ENCODE data around the gene TTF2. TPM values are rescaled to one million over a fixed set of nuclear protein-coding genes. Genes with fewer than 3 reads are reported as not detected.

TTF2 gene
- polyA plus RNA-seq, 3 donors = 21.2 to 24.0 (median 23.2) TPM

DNA sequence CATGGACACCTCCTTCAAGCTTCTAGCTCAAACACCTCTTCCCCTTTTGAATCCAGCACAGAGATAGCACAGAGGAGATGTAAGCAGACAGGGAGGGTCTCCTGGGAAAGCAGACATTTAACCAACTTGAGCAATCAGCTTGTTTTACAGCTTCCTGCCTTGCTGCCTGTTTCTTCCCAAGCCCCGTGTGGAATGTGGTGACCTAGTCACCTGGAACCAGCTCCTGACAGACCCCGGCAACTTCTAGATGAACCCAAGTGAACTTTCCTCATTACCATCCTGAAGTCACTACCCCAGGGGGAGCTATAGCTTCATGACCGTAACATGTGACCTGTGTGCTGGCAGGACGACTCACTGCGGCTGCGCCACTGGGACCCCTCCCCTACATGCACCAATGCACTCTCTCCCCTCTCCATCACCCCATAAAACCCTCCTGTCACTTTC, 24.1 kb upstream of the TTF2 start:
- peak in 8 of 11 donors; percentile 54 to 85 (median 66) for DNase-seq (ENCODE audit: extremely low read depth in 1 of 11, low read depth in 9 of 11, low spot score in 4 of 11)

DNA sequence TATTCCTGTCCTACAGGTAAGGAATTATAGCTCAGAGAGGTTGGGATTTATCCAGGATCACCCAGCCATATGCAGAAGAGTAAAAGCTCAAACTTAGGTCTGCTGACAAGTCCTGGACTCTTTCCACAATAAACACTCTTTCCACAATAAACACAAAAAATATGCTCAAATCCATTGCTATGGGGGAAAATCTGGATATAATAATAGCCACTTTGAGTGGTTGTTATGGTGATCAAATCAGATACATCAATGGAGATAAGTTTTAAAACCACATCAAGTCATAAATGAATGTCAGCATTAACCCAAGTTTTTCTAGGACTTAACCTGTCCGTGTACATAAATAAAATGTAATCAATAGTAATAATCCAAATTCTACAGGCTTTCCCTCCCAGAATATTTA, 22.3 kb upstream of the TTF2 start:
- DNase-seq (ENCODE audit: extremely low read depth in 1 of 11, low read depth in 9 of 11, low spot score in 4 of 11) = no peak

DNA sequence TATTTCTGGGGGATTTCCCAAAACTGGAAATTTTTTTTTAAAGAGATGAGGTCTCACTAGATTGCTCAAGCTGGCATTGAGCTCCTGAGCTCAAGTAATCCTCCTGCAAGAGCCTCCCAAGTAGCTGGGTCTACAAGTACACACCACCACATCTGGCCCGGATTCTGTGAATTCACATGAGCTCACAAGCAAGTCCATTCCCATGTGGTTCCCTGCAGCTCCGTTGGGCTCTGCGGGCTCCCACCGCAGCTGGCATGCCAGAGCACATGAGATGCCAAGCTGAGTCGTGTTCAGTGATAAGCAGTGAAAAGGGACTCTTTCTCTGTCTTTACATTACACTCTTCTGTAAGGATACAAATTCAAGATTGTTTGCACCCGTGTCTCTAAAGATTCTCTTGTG, 21.9 kb upstream of the TTF2 start:
- DNase-seq (ENCODE audit: extremely low read depth in 1 of 11, low read depth in 9 of 11, low spot score in 4 of 11) = no peak

DNA sequence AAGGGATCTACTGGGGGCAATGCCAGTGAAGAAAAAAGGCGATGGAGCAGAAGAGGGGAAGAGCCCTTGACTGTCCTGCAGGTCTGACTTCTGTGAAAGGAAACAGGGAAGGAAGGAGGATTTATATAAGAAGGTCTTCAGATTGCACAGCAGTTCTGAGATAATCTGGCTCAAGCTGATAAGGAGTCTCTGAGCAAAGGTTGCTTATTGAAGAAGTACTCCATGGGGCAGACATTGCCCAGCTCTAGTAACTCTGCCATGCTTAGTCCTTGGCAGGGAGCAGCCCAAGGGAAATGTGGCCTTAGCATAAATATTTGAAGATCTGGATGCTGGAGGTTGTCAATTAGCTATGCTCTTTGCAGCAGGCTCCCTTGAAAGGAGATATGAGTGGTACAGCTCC, 15.9 kb upstream of the TTF2 start:
- no peak for DNase-seq (ENCODE audit: extremely low read depth in 1 of 11, low read depth in 9 of 11, low spot score in 4 of 11)

DNA sequence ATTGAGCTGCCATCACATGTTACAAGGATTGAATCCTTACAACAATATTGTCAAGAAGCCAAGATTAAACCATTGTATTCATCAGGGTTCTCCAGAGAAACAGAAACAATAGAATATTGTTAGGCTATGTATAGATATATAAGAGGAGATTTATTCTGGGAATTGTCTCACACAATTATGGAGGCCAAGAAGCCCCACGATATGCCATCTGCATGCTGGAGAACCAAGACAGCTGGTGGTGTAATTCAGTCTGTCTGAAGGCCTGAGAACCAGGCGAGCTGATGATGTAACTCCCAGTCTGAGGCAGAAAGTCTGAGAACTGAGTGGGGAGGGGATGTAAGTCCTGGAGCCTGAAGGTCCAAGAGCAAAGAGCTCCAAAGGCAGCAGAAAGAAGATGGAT, 14.5 kb upstream of the TTF2 start:
- DNase-seq (ENCODE audit: extremely low read depth in 1 of 11, low read depth in 9 of 11, low spot score in 4 of 11) = no peak

DNA sequence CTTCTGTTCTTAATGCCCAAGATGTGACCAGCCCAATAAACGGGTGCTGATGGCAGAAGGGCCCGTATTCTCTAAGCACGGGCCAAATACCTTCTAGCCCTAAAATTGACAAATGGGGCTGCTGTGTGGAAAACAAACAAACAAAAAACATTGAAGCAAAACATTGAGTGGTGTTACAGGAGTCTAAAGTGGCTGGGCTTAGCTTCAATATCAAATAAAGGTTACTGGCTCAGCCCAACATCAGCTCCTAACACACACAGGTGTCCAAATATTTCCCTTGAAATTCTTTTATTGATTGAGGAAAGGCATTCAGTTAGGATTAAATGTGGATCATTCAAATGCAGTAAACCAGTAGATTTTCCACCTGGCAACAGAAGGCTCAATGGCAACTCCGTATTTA, 13.3 kb upstream of the TTF2 start:
- DNase-seq (ENCODE audit: extremely low read depth in 1 of 11, low read depth in 9 of 11, low spot score in 4 of 11) = no peak

DNA sequence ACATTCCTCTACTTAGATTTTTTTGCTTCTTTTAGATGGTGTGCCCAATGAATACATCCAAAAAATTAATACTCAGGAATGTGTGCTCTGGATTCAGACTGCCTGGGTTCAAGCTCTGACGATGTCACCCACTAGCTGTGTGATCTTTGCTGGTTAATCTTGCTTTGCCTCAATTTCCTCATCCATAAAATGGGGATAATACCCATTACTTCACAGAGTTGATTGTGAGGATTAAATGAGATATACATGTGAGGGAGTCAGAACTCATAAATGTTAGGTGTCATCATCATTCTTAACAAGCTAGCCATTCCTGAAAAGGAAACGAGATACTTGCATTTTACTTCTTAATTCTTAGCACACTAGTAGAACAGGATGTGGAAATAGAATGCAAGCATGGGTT, 12.9 kb upstream of the TTF2 start:
- DNase-seq (ENCODE audit: extremely low read depth in 1 of 11, low read depth in 9 of 11, low spot score in 4 of 11) = no peak

DNA sequence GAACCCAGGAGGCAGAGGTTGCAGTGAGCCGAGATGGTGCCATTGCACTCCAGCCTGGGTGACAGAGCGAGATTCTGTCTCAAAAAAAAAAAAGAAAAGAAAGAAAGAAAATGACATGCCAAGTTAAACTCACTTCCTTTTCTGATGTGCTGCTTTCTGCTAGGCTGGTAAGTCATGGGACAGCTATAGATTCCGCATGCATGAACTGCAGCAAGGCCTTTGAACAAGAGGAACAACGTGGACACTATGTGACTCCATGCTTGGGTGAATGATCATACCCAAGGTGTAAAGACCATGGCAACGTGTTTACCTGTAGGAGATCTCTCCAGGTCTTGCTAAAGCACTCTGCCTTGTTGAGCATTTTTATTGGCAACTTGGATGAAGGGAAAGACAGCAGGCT, 10.3 kb upstream of the TTF2 start:
- DNase-seq (ENCODE audit: extremely low read depth in 1 of 11, low read depth in 9 of 11, low spot score in 4 of 11) = no peak

DNA sequence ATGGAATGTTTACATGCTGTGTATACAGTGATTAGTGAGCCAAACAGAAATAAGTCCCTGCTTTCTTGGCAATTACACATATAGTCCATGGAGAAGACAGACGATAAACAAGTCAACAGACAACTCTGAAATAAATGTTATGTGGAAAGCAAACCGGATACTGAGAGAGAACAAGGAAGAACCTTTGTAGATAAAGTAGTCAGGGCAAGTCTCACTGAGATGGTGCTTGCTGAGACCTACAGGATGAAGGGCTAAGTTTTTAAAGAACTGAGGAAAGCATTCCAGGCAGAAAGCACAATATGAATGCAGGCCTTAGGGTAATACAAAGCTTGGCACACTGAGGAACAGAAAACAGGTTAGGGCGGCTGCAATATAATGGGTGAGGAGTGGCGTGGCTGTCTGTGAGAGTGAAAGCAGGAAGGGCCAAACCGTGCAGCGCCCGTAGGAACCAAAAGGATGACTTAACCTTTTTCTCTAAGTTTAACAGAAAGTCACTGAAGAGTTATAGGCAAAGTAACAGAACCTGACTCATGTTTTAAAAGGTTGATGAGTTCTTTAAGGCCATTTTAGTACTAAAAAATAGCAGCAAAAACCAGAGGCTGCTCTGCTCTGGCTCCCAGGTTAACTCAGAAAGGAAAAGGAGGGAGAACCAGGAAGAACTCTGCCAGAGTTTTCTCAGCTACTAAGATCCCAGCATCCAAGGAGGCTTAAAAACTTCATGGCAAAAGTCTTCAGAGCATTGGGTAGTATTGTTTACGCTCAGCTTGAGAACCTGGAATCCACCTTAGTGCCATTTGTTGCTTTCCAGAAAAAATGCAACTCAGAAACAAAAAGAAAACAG, 8.7 kb upstream of the TTF2 start:
- no peak for DNase-seq (ENCODE audit: extremely low read depth in 1 of 11, low read depth in 9 of 11, low spot score in 4 of 11)

DNA sequence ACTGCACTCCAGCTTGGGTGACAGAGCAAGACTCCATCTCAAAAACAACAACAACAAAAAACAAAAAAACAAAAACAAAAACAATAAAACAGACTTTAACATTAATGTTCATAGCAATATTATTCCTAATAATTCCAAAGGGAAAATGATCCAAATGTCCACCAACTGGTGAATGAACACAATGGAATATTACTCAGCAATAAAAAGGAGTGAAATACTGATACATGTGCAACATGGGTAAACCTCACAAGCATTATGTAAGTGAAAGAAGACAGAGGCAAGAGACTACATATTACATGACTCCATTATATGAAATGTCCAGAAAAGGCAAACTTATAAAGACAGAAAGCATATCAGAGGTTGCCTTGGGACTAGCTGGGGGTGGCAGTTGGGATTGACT, 6.1 kb upstream of the TTF2 start:
- DNase-seq (ENCODE audit: extremely low read depth in 1 of 11, low read depth in 9 of 11, low spot score in 4 of 11) = no peak

DNA sequence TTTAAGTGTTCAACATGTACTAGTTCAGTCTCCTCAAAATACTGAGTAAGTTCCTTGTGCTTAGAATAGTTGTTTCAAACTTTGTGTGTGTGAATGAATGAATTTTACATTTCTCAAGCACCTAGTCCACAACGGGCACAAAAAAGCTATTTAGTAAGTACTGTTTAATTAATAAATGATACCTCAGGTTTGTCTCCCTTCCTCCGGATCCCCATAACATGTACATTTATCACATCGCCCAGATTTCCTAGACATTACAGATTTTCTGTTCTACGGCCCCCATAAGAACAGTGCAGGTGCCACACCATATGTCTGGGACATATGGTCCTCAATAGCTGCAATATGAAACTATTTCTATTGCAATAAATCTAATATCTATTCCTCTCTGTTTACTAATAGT, 1.3 kb upstream of the TTF2 start:
- no peak for DNase-seq (ENCODE audit: extremely low read depth in 1 of 11, low read depth in 9 of 11, low spot score in 4 of 11)

DNA sequence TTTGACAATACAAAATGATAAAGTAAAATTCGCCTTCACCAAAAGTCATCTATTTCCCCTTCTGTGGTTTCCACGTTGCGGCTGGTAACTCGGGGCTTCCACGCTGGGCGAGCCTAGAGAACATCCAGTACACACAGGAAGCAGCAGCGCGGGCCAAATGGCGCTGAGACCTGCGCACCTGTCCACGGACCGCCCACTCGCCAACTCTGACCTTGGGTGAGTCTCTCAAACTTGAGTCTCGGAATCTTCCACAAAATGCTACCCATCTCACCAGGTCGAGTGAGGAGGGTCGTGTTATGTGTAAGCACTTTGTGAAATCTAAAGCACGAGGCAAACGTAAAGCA, 820 bp upstream of the TTF2 start:
- peak in 2 of 11 donors; percentile 36 to 39 for DNase-seq (ENCODE audit: extremely low read depth in 1 of 11, low read depth in 9 of 11, low spot score in 4 of 11)

DNA sequence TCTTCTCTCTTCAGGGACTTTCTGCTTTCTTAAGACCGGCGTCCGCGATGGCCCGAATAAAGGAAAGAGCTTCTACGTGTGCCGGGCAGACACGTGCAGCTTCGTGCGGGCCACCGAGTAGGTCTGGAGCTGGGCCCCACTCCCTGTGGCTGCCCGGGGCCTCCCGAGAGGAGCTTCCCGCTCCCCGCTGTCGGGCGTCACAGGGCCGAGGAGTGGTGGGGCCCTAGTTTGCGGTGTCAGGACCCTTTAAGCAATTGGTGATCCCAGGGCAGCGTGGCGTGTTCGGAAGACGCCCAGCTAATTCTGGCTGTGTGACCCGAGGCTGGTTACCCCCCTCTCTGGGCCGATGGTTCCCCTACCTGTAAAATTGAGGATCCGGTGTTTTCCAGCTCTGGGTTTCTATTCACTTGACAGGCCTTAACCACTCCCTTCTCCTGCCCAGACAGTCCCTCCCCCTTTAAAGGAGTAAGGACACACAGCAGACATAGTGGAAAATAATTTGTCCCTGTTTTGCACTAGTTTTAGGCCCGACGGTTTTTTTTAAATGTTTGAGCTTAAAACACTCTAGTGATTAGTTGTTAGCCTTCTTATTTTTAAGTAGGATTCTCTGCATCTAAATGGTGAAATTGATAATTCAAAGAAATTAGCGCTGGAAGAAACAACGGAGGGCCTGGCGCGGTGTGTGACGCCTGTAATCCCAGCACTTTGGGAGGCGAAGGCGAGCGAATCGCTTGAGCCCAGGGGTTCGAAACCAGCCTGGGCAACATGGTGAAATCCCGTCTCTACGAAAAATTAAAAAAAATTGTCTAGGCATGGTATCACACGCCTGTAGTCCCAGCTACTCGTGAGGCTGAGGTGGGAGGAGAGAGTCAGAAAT, 553 bp downstream of the TTF2 start:
- DNase-seq (ENCODE audit: extremely low read depth in 1 of 11, low read depth in 9 of 11, low spot score in 4 of 11) = peak in 2 of 11 donors; percentile 10 to 39

DNA sequence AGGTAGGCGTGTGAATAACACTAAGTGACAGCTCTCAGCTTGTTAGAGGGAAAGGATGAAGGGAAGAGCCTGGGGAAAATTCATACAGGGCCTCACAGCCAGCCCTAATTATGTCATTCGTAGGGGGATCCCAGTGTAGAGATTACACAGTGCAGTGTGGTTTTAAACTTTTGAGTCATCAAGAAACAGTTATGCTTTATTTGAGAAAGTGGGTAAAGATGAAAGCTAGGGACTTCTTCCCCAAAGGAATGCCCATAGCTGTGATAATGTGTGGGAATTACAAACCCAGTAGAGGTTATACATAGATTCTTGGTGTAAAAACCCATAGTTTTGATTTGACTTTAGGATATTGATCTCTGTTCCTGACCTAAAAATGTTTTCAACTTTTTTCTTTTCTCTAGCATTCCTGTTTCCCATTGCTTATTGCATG, 1.9 kb downstream of the TTF2 start:
- DNase-seq (ENCODE audit: extremely low read depth in 1 of 11, low read depth in 9 of 11, low spot score in 4 of 11) = no peak

DNA sequence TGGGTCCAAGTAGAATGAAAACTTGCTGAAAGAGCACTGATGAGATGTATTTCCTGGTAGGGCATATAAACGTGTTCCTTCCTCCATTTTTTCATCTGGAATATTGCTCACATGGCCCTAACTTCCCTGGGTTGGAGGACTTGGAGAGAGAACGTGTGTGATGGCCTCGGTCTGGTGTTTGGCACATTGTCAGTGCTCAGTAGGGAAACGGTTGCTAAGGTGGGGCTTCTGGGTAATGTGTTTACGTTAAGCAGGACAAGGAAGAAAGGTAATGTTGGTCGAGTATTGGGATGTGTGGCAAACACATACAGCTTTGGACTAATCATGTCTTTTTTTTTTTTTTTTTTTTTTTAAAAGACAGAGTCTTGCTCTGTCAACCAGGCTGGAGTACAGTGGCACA, 6.2 kb downstream of the TTF2 start:
- no peak for DNase-seq (ENCODE audit: extremely low read depth in 1 of 11, low read depth in 9 of 11, low spot score in 4 of 11)

DNA sequence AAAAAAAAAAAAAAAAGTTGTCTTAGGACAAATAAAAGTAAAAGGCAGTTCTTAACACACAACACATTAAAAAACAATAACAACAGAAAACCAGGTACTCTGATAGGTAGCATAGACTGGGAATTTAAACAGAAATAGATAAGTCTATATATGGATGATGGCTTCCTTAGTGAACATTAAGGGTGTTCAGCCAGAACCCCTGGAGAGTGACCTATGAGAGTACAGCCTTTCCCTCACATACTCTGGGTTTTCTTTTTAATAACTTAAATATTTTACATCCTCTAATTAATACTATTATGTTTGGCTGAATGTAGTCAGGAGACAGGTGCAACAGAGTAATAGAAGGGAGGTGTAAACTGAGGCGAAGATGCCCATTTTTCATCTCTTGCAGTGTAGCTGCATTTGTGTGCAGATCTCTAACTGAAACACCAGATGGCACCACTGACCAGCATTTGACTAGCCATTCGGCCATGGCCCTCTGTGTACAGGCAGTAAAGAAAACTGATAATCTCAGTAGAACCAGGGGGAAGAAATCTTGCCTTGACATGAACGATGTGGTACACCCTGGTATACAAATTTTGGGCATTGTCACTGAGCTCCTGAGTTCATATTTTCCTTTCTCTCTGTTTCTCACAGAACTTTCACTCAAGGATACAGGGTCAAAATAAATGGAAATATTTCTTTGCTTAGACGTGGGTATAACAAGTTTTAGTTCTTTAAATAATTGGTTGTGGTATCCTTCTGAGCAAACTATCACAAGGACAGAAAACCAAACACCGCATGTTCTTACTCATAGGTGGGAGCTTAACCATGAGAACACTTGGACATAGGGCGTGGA, 7.6 kb downstream of the TTF2 start:
- peak in 2 of 11 donors; percentile 31 to 49 for DNase-seq (ENCODE audit: extremely low read depth in 1 of 11, low read depth in 9 of 11, low spot score in 4 of 11)

DNA sequence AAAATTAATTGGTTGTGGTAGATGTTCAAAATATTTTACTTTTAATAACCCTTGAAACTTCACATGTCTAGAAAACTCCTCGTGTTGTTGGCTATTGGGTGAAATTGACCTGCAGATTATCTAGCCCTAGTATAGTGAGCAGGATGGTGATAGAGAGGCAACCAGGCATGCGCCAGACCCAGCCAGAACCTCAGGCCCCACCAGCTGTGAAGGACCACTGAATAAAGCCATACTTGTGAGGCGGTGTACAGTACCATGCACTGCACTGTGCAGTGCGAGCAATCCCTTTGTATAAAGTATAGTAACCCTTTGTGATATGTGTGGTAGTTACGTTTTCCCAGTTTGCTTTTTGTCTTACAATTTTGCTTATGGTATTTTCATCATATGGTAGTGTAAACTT, 8.5 kb downstream of the TTF2 start:
- no peak for DNase-seq (ENCODE audit: extremely low read depth in 1 of 11, low read depth in 9 of 11, low spot score in 4 of 11)

DNA sequence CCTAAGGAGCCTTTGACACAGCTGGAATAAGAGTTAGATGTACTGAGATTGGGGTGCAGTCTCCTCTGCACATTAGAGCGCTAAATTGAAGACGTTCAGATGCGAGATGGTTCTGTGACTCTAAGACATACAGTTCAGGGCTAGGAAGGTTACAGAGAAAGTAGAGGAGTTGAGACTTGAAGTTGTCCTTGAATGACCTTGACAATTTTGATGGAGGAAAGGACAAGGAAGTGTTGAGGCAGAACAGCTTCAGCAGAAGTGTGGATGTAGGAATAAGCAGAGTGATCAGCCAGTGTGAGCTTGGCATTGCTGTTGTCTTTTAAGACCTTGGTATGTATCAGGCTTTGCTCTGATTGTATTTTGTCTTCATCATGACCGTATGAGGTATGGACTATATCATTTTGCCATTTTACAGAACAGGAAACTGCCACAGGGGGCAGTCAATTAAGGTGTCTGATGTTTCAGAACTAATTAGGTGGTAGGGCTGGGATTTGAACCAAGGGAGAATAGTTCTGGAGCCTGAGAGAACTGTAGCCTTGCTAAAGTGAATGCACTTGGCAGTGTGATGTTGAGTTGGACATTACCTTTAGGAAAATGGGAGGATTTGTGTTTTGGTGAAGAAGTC, 9.2 kb downstream of the TTF2 start:
- DNase-seq (ENCODE audit: extremely low read depth in 1 of 11, low read depth in 9 of 11, low spot score in 4 of 11) = no peak

DNA sequence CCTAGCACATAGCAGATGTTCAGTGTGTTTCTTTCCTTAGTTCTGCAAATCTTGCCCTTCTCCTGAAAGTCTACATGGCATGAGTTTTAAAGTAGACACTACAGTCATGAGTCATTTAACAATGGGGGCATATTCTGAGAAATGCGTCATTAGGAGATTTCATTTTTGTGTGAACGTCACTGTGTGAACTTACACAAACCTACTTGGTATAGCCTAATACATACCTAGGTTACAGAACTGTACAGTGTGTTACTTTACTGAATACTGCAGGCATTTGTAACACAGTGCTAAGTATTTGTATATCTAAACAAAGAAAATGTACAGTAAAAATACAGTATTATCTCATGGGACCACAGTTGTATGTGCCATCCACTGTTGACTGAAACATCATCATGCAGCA, 10.0 kb downstream of the TTF2 start:
- DNase-seq (ENCODE audit: extremely low read depth in 1 of 11, low read depth in 9 of 11, low spot score in 4 of 11) = no peak

Measured in renal cortex interstitium (tissue), 11 donors.